Uterus (tissue), 2 donors: ENCODE data around the gene ATXN10.

ENCODE experiments used
- CTCF ChIP-seq, 4 experiments: fragments of 200-600 bp in 2 of 4; fragments of 450-650 bp in 2 of 4; sonication (generic) in 2 of 4; IDR thresholded peaks; one replicate each; pipeline ENCODE4 v1.5.1; 2016 to 2019; ENCODE audit warnings: antibody characterized with exemption in 4 of 4, mild to moderate bottlenecking in 2 of 4, moderate library complexity in 1 of 4
- POLR2A ChIP-seq, 2 donors: fragments of 450-650 bp; IDR thresholded peaks; one replicate each; pipeline ENCODE4 v1.6.1; 2016; ENCODE audit warnings: antibody characterized with exemption in 2 of 2, mild to moderate bottlenecking in 1 of 2, moderate library complexity in 1 of 2

DNA sequence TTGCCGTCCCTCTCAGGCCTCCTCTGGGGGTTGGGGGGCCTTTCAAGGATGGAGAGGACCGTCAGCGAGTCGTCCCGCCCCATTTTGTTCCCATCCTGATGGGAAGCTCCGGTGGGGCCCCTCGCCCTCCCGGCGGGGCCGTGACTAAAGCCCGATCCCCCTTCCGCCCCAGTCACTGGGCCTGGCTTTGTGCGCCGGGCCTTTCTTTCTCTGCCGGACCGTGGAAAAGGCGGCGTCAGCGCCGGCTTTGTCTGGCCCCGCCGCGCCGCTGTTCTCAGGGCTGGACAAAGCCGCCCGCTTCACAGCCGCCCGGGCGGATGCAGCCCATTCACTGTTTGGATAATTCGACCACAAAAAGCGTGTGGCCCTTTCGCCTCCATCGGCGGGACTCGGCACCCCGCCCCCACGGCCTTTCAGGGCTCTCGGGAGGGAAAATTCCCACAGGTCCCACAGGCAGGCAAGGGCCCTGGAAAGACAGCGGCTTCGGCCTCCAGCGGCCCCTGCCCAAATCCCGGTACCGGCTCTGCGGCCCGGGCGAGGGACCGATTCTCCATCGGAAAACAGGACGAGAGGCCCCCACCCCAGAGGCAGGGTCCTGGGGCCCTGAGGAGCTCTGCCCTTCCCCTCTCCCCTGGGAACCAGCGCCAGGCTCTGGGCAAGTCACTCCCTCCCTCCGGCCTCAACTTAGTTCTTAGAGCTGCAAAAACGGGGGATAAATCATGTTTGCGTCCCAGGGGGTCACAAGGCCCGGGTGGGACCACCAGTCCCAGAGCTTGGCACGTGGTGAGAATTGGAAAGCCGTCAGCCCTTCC is 218.1 kb downstream of the ATXN10 start:
- TF ChIP-seq CTCF (IDR thresholded peaks at IDR 0.05) = no peak
- no peak for TF ChIP-seq POLR2A (IDR thresholded peaks at IDR 0.05)
